H1 (cell line): ENCODE data around the gene GALNTL6. TPM values are rescaled to one million over a fixed set of nuclear protein-coding genes. Genes with fewer than 3 reads are reported as not detected.

Experiments used
- CTCF ChIA-PET: fragments of 300-600 bp; sonication (Branson Sonifier 250); formaldehyde crosslinking; loops from one replicate; lab custom pipeline; 2021; ENCODE audit not compliant: partially characterized antibody; lab: Charles Lee
- POLR2A ChIA-PET: fragments of 300-600 bp; sonication (Branson Sonifier 250); formaldehyde crosslinking; loops from one replicate; lab custom pipeline; 2021; ENCODE audit warnings: inconsistent platforms; ENCODE audit not compliant: partially characterized antibody; lab: Charles Lee
- DNase-seq, 2 experiments: peaks; one replicate each; pipeline versions ENCODE4 v3.0.0 to v3.0.0-alpha.2; 2010 to 2022; ENCODE audit warnings: low spot score in 2 of 2, low read depth in 1 of 2, mixed read lengths in 1 of 2
- FAIRE-seq: peaks from 2 replicates; lab custom pipeline; 2011; peaks lifted over from hg19 to GRCh38; lab: Jason Lieb, UNC
- H2AFZ ChIP-seq: 2 replicates; pipeline ENCODE4 v1.8.1; 2012; ENCODE audit warnings: low read length, inconsistent platforms
- H2AK5ac ChIP-seq: 2 replicates; pipeline ENCODE4 v1.6.1; 2013; ENCODE audit warnings: low read depth, low read length
- H2BK120ac ChIP-seq: replicated peaks from 2 replicates; pipeline ENCODE3; 2013; ENCODE audit warnings: low read depth, low read length, inconsistent platforms
- H2BK12ac ChIP-seq: 2 replicates; pipeline ENCODE4 v1.6.1; 2013; ENCODE audit warnings: low read depth, low read length
- H2BK15ac ChIP-seq: 2 replicates; pipeline ENCODE4 v1.6.1; 2013; ENCODE audit warnings: low read length
- H2BK20ac ChIP-seq: 2 replicates; pipeline ENCODE4 v1.6.1; 2013; ENCODE audit warnings: low read length
- H2BK5ac ChIP-seq: 2 replicates; pipeline ENCODE4 v1.6.1; 2013; ENCODE audit warnings: low read depth, low read length
- H3K14ac ChIP-seq: 2 replicates; pipeline ENCODE4 v1.6.1; 2013; ENCODE audit warnings: inconsistent platforms; ENCODE audit not compliant: insufficient read length
- H3K18ac ChIP-seq: 2 replicates; pipeline ENCODE4 v1.6.1; 2013; ENCODE audit warnings: low read length; ENCODE audit errors: extremely low read depth
- H3K23ac ChIP-seq: 2 replicates; pipeline ENCODE4 v1.6.1; 2013; ENCODE audit warnings: inconsistent platforms; ENCODE audit not compliant: insufficient read length
- H3K23me2 ChIP-seq: 2 replicates; pipeline ENCODE4 v1.6.1; 2013; ENCODE audit warnings: low read depth, low read length
- H3K27ac ChIP-seq: 2 replicates; pipeline ENCODE4 v1.6.1; 2011; ENCODE audit warnings: low read depth, low read length, inconsistent platforms
- H3K27me3 ChIP-seq, 4 experiments: replicated peaks in 1 of 4; 1 replicate in 1 of 4; 2 replicates in 3 of 4; pipeline versions ENCODE4 v1.6.1 to v1.8.1; 2011 to 2013; ENCODE audit warnings: low read length in 3 of 4, mild to moderate bottlenecking in 3 of 4, inconsistent platforms in 2 of 4, mixed read lengths in 2 of 4, moderate library complexity in 1 of 4; ENCODE audit not compliant: control insufficient read depth in 3 of 4, insufficient read depth in 3 of 4; ENCODE audit errors: extremely low read depth in 1 of 4
- H3K36me3 ChIP-seq, 4 experiments: 2 replicates each; pipeline versions ENCODE4 v1.6.1 to v1.8.1; 2011 to 2013; ENCODE audit warnings: mild to moderate bottlenecking in 4 of 4, low read length in 3 of 4, moderate library complexity in 2 of 4, control low read depth in 1 of 4, inconsistent platforms in 1 of 4; ENCODE audit not compliant: insufficient read depth in 4 of 4, control insufficient read depth in 2 of 4
- H3K4ac ChIP-seq: replicated peaks from 2 replicates; pipeline ENCODE3; 2013; ENCODE audit warnings: low read length, low read depth, mixed read lengths, inconsistent platforms; ENCODE audit not compliant: insufficient read length
- H3K4me1 ChIP-seq, 4 experiments: replicated peaks in 1 of 4; 1 replicate in 1 of 4; 2 replicates in 3 of 4; pipeline versions ENCODE4 v1.6.1 to v1.8.1; 2011 to 2013; ENCODE audit warnings: low read length in 3 of 4, inconsistent platforms in 2 of 4, mixed read lengths in 1 of 4; ENCODE audit not compliant: insufficient read depth in 4 of 4, control insufficient read depth in 3 of 4
- H3K4me2 ChIP-seq, 2 experiments: 2 replicates each; pipeline versions ENCODE4 v1.6.1 to v1.8.1; 2011 to 2013; ENCODE audit warnings: low read depth in 2 of 2, low read length in 2 of 2, control low read depth in 1 of 2, inconsistent platforms in 1 of 2, mild to moderate bottlenecking in 1 of 2; ENCODE audit not compliant: insufficient read depth in 1 of 2
- H3K4me3 ChIP-seq, 4 experiments: fragments of 200-600, 300-600 bp in 1 of 4; sonication (generic), shearing (Covaris generic), sonication (Bioruptor Twin) in 1 of 4; 2 replicates each; pipeline versions ENCODE4 v1.5.1 to v1.8.1; 2011 to 2016; ENCODE audit warnings: low read length in 4 of 4, low read depth in 3 of 4, control low read depth in 2 of 4, inconsistent platforms in 2 of 4, mild to moderate bottlenecking in 2 of 4, mixed read lengths in 1 of 4, moderate library complexity in 1 of 4; ENCODE audit not compliant: insufficient read depth in 2 of 4; ENCODE audit errors: extremely low read depth in 1 of 4
- H3K56ac ChIP-seq: replicated peaks from 2 replicates; pipeline ENCODE3; 2013; ENCODE audit warnings: low read depth, mild to moderate bottlenecking, mixed read lengths, low read length, inconsistent platforms; ENCODE audit not compliant: insufficient read length
- H3K79me1 ChIP-seq: 2 replicates; pipeline ENCODE4 v1.6.1; 2013; ENCODE audit warnings: low read depth, low read length, control low read depth
- H3K79me2 ChIP-seq, 2 experiments: 2 replicates each; pipeline versions ENCODE4 v1.6.1 to v1.8.1; 2012 to 2013; ENCODE audit warnings: low read length in 2 of 2, mild to moderate bottlenecking in 2 of 2, inconsistent platforms in 1 of 2; ENCODE audit not compliant: insufficient read depth in 2 of 2, control insufficient read depth in 1 of 2
- H3K9ac ChIP-seq, 4 experiments: replicated peaks in 1 of 4; 1 replicate in 1 of 4; 2 replicates in 3 of 4; pipeline versions ENCODE4 v1.6.1 to v1.8.1; 2011 to 2013; ENCODE audit warnings: low read depth in 3 of 4, low read length in 3 of 4, control low read depth in 2 of 4, mild to moderate bottlenecking in 2 of 4, moderate library complexity in 2 of 4, inconsistent platforms in 1 of 4; ENCODE audit errors: extremely low read depth in 1 of 4
- H3K9me3 ChIP-seq, 2 experiments: 2 replicates each; pipeline versions ENCODE4 v1.6.1 to v1.8.1; 2012 to 2013; ENCODE audit warnings: mild to moderate bottlenecking in 2 of 2, moderate library complexity in 2 of 2, control low read depth in 1 of 2, inconsistent platforms in 1 of 2, low read depth in 1 of 2, low read length in 1 of 2, mixed read lengths in 1 of 2; ENCODE audit not compliant: insufficient read depth in 2 of 2
- H4K20me1 ChIP-seq, 2 experiments: replicated peaks in 1 of 2; 2 replicates each; pipeline versions ENCODE3 to v1.8.1; 2011 to 2013; ENCODE audit warnings: inconsistent platforms in 2 of 2, low read length in 2 of 2, mild to moderate bottlenecking in 1 of 2; ENCODE audit not compliant: insufficient read depth in 2 of 2, control insufficient read depth in 1 of 2
- H4K5ac ChIP-seq: 2 replicates; pipeline ENCODE4 v1.6.1; 2013; ENCODE audit warnings: low read length, low read depth, mixed read lengths, inconsistent platforms; ENCODE audit not compliant: insufficient read length
- H4K8ac ChIP-seq: 2 replicates; pipeline ENCODE4 v1.8.0; 2013; ENCODE audit warnings: mild to moderate bottlenecking, moderate library complexity, low read length, inconsistent platforms; ENCODE audit not compliant: insufficient read depth; ENCODE audit errors: extremely low read depth
- H4K91ac ChIP-seq: replicated peaks from 2 replicates; pipeline ENCODE3; 2013; ENCODE audit warnings: low read length, mixed read lengths, inconsistent platforms; ENCODE audit not compliant: insufficient read length
- CEBPB ChIP-seq: IDR thresholded peaks from 2 replicates; pipeline ENCODE4 v1.6.1; 2012; ENCODE audit warnings: low read depth, low read length
- JUND ChIP-seq: IDR thresholded peaks from 2 replicates; pipeline ENCODE4 v1.6.1; 2011; ENCODE audit warnings: mild to moderate bottlenecking, improper control_type of control experiment, low read length
- KDM4A ChIP-seq: IDR thresholded peaks from one replicate; pipeline ENCODE4 v1.7.1; 2012; ENCODE audit warnings: low read depth, mild to moderate bottlenecking, moderate library complexity, low read length, inconsistent platforms; ENCODE audit not compliant: severe bottlenecking
- KDM5A ChIP-seq: fragments of 200-600 bp; IDR thresholded peaks from 2 replicates; pipeline ENCODE4 v1.7.1; 2012; ENCODE audit warnings: mild to moderate bottlenecking, low read length, inconsistent platforms, mixed read lengths
- NRF1 ChIP-seq: IDR thresholded peaks from 2 replicates; pipeline ENCODE4 v1.6.1; 2011; ENCODE audit warnings: mild to moderate bottlenecking, low read depth, low read length, improper control_type of control experiment
- PHF8 ChIP-seq: fragments of 200-600 bp; sonication (generic); conservative IDR thresholded peaks from 2 replicates; pipeline ENCODE4 v1.7.1; 2012; ENCODE audit warnings: low read depth, mild to moderate bottlenecking, inconsistent platforms, low read length, moderate library complexity
- RNF2 ChIP-seq: fragments of 200-900, 300-1000 bp; sonication (generic); IDR thresholded peaks from 2 replicates; pipeline ENCODE4 v1.7.1; 2016; ENCODE audit warnings: borderline replicate concordance, low read depth, mild to moderate bottlenecking, antibody characterized with exemption, low read length; ENCODE audit not compliant: poor library complexity, severe bottlenecking; ENCODE audit errors: missing control alignments
- SP2 ChIP-seq: IDR thresholded peaks from 2 replicates; pipeline ENCODE4 v1.6.1; 2012; ENCODE audit warnings: mild to moderate bottlenecking, low read length, inconsistent platforms
- SP4 ChIP-seq: IDR thresholded peaks from 2 replicates; pipeline ENCODE4 v1.6.1; 2012; ENCODE audit warnings: low read length, inconsistent platforms
- TAF7 ChIP-seq: optimal IDR thresholded peaks from 2 replicates; pipeline ENCODE3; 2011; ENCODE audit warnings: low read depth, mild to moderate bottlenecking, inconsistent platforms, low read length, moderate library complexity, borderline replicate concordance
- ZNF274 ChIP-seq: IDR thresholded peaks from 2 replicates; pipeline ENCODE4 v1.7.0; 2012; ENCODE audit warnings: low read length, borderline replicate concordance; ENCODE audit errors: extremely low read depth
- WGBS, 2 experiments: shearing (Covaris generic) in 1 of 2; methylation state at CpG; one replicate each; pipeline versions ENCODE4 v1.1.6 to v1.1.7; 2013 to 2015; ENCODE audit warnings: low lambda C conversion rate in 2 of 2, mixed read lengths in 2 of 2, inconsistent platforms in 1 of 2, low coverage in 1 of 2, missing lambda C conversion rate in 1 of 2; ENCODE audit not compliant: insufficient replicate concordance in 2 of 2, insufficient coverage in 1 of 2, insufficient read length in 1 of 2; ENCODE audit errors: extremely low coverage in 1 of 2, missing lambda C conversion rate in 1 of 2; 5-methylcytosine and 5-hydroxymethylcytosine counted together
- polyA plus RNA-seq, 7 experiments: library from polyadenylated mRNA; depleted of rRNA in 3 of 7; stranded (reverse) in 5 of 7; unstranded in 2 of 7; fragments of >200 nt in 5 of 7; fragments of 200-250 nt in 2 of 7; gene quantifications; 1 replicate in 5 of 7; 2 replicates in 1 of 7; 4 replicates in 1 of 7; pipeline versions ENCODE4 v1.2.1 to v1.2.3, GENCODE V29; 2011 to 2013; ENCODE audit warnings: missing spikeins in 2 of 7, mixed read lengths in 2 of 7
- total RNA-seq: library from RNA; stranded (reverse); fragmentation: NEBNext Ultra II Directional; extraction: Animal tissue kit (Norgen Biotek cat#: 25700); gene quantifications from 2 replicates; pipeline ENCODE4 v1.2.1, GENCODE V29; 2021
- TF ChIP-seq, protein P1 (sequence below): IDR thresholded peaks from 2 replicates; pipeline ENCODE4 v1.6.1; 2012; ENCODE audit warnings: low read length, inconsistent platforms

GALNTL6 gene
- total and polyA plus RNA-seq, 2 of the 8 experiments (the other 6 are each of a cell fraction or from before 2014, with no cell fraction given) = 0.03 to 0.32 TPM

DNA sequence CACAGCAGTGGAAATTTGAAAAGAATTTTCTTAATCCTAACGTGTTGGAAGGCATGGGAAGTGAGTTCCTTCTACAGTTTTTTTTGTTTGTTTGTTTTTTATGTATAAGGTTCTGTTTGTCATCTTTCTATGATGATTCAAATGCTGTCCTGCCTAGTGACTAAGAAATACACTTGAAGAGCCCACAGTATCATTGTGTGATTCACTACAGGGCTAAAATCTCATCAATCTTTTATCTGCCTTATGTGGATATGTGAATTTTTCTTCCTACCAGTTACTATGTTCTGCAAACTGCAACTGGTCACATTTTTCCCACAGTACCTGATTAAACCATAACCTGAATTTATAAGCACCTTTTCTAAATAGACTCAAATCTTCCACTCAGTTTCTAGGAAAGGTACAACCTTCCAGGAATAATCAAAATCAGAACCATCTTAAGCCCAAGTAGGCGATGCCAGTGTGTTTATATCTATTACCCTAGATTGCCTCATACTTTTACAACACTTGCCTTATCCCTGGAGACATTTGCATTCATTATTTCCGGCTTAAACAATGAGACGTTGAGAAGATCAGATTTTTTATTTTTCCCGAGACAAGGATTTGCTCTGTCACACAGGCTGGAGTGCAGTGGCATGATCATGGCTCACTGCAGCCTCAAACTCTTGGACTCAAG lies 1140.8 kb downstream of the GALNTL6 start:
- no peaks in the 10 kb centered on the region for H3K9me3 ChIP-seq
- H3K14ac ChIP-seq = no peak overlapping the region
- no peak overlapping the region for H3K27ac ChIP-seq
- no peak overlapping the region for H2BK12ac ChIP-seq
- H2BK5ac ChIP-seq = no peak overlapping the region
- H2BK15ac ChIP-seq = no peak overlapping the region
- no peak overlapping the region for H3K4me2 ChIP-seq
- DNase-seq (no peak), FAIRE-seq (no peak)
- no peak overlapping the region for H3K9ac ChIP-seq
- H2AFZ ChIP-seq = no peak overlapping the region
- WGBS, 2 experiments = 77% methylated on average over 5 of the region's 5 CpGs; no CpG with 5 or more reads in 1 of the 2 experiments
- no peak overlapping the region for H3K56ac ChIP-seq
- H3K23ac ChIP-seq = no peak overlapping the region
- H4K91ac ChIP-seq = no peak overlapping the region
- no peaks in the 10 kb centered on the region for H3K23me2 ChIP-seq
- no peak overlapping the region for H3K4ac ChIP-seq
- no peaks in the 10 kb centered on the region for H3K27me3 ChIP-seq
- H3K18ac ChIP-seq = no peak overlapping the region
- no peaks in the 10 kb centered on the region for H3K36me3 ChIP-seq
- H3K79me2 ChIP-seq = no peaks in the 10 kb centered on the region
- H3K79me1 ChIP-seq = no peaks in the 10 kb centered on the region
- CTCF ChIA-PET = interaction anchor here (0.7 kb wide), 1 partner anchor 259 kb away, joined by 3 read pairs; no protein-coding TSS in a partner anchor
- POLR2A ChIA-PET = no interaction called here
- H3K4me1 ChIP-seq = no peaks in the 10 kb centered on the region; a peak in 1 of 7 replicates
- no peak overlapping the region for H2AK5ac ChIP-seq
- H3K4me3 ChIP-seq = no peak overlapping the region
- no peak overlapping the region for H4K8ac ChIP-seq
- H2BK20ac ChIP-seq = no peak overlapping the region
- H4K5ac ChIP-seq = no peak overlapping the region
- no peaks in the 10 kb centered on the region for H4K20me1 ChIP-seq
- H2BK120ac ChIP-seq = no peak overlapping the region
- TF ChIP-seq RNF2 (no peak), ZNF274 (no peak), KDM4A (no peak), CEBPB (no peak), SP2 (no peak), NRF1 (no peak), JUND (no peak), KDM5A (no peak), SP4 (no peak), TAF7 (no peak), PHF8 (no peak)
- TF ChIP-seq, protein P1, sequence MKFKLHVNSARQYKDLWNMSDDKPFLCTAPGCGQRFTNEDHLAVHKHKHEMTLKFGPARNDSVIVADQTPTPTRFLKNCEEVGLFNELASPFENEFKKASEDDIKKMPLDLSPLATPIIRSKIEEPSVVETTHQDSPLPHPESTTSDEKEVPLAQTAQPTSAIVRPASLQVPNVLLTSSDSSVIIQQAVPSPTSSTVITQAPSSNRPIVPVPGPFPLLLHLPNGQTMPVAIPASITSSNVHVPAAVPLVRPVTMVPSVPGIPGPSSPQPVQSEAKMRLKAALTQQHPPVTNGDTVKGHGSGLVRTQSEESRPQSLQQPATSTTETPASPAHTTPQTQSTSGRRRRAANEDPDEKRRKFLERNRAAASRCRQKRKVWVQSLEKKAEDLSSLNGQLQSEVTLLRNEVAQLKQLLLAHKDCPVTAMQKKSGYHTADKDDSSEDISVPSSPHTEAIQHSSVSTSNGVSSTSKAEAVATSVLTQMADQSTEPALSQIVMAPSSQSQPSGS = no peak
